Stimulated activated CD4-positive, alpha-beta T cell treated with anti-CD3 and anti-CD28 coated beads, Interleukin-2, amount 100 ng/mL, for 48 hours (primary cell): ENCODE data around the gene COL1A2.
A peak's percentile ranks its signal among the peaks of the same experiment; 100 is the strongest.

Experiments used
- DNase-seq, 2 donors: peaks; one replicate each; pipeline ENCODE4 v3.0.0-alpha.2; 2020

The COL1A2 gene

DNA sequence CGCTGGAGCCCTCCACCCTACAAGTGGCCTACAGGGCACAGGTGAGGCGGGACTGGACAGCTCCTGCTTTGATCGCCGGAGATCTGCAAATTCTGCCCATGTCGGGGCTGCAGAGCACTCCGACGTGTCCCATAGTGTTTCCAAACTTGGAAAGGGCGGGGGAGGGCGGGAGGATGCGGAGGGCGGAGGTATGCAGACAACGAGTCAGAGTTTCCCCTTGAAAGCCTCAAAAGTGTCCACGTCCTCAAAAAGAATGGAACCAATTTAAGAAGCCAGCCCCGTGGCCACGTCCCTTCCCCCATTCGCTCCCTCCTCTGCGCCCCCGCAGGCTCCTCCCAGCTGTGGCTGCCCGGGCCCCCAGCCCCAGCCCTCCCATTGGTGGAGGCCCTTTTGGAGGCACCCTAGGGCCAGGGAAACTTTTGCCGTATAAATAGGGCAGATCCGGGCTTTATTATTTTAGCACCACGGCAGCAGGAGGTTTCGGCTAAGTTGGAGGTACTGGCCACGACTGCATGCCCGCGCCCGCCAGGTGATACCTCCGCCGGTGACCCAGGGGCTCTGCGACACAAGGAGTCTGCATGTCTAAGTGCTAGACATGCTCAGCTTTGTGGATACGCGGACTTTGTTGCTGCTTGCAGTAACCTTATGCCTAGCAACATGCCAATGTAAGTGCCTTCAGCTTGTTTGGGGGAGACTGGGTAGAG lies at the start of gene COL1A2:
COL1A2 (plus strand) TSS at position 459 of the 704 bp plus-strand sequence; CDS start at position 596, 137 bp downstream.
- DNase-seq: peak in 1 of 2 donors; percentile 7

DNA sequence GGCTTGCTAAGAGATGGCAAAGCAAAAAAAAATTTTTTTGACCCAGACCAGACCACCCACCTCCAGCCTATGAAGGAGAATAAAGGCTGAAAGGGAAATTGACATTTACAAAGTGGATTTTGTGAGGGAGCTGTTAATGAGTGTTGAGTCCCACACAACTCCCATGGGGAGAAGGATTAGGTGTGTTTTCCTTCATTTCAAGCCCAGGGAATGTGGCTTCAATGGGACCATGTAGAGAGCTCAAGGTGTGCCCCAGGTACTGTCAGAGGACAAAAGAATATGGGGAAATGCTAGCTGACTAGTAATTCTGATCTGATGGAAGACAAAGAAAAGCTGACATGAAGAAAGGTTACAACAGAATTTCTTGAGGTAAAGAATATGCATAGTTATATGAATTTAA lies 48.8 kb upstream of the COL1A2 start:
- DNase-seq: no peak

DNA sequence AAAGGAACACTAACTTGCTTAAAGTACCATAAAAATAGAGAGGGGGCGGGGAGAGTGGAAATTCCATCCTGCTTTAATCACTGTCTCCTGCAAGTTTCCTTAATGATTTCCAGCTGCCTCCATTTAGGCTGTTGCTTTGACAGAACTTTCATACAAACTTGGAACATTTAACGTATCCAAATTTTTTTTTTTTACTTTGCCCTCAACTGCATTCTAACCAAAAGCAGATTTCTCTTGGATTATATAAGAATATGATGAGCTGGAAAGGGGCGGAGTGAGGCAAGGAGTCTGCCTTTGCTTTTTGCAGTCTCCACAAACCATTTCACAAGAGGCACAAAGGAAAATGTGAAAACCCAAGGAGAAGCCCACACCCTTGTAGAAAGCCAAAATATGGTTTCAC lies 46.6 kb upstream of the COL1A2 start:
- no peak for DNase-seq

DNA sequence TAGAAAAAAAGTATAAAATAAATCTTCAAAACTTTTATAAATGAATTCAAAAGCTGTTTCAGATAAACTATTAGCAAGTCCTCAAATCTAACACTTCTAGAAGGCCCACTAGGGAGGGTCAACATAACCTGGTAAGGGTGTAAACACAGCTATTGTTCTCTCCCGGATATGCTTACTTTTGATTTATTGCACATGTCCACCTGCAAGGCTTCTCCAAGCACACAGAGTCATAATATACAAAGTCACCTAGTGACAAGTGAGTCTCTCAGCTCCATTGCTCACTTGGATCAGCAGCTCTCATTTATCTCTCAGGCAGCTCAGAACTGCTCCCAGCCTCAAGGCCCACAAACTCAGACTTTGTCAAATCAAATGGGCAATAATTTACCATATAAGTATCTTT lies 44.0 kb upstream of the COL1A2 start:
- DNase-seq: no peak

DNA sequence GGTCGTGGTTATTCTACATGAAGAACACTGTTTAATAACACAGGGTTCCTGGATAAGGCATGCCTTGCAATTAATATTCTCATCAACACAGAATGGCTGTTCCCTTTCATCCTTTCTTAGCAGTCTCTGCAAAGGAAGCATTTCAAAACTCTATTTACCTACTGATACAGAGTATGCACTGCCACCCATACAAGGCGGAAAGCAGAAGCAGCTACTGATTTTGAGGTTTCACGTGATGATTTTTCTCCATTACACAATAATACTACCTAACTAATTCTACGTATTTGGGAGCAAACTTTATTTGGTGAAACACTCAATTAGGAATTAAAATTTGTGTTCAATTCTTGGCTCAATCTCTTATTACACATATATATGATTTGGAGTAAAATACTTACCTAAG lies 43.0 kb upstream of the COL1A2 start:
- DNase-seq: no peak

DNA sequence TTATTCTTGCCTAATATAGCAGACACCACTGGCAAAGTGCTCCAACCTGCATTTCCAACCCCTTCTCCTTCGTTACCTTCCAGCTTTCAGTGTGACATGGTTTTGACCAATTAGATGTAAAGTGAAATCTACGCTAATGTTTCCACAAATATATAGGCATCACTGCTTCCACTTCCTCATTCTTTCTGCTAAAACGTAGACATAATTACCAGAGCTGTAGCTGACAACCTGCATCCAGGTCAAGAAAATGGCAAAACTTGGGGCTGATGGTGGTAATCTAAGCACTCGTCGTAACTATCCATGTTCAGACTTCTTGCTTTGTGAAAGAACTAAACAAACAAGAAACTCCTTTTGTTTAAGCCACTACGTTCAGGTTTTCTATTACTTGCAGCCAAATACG lies 41.8 kb upstream of the COL1A2 start:
- DNase-seq: no peak

DNA sequence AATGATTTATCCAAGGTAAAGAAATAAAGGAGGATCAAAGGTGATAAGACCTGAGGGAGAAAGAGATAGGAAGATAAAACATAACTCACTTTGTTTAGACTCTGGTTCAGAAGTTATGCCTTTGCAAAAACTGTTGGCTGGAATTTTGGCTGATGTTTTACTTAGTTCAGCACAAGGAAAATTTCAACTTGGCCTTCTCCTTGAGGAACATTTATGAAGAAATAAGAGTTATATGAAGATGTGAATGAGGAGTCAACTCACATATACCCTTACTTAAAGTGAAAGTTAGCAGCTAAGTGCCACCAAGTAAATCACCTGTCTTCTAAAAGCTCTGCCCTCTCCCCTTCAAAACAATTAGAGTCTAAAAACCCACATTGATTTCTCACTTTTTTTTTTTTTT lies 39.7 kb upstream of the COL1A2 start:
- DNase-seq: no peak

DNA sequence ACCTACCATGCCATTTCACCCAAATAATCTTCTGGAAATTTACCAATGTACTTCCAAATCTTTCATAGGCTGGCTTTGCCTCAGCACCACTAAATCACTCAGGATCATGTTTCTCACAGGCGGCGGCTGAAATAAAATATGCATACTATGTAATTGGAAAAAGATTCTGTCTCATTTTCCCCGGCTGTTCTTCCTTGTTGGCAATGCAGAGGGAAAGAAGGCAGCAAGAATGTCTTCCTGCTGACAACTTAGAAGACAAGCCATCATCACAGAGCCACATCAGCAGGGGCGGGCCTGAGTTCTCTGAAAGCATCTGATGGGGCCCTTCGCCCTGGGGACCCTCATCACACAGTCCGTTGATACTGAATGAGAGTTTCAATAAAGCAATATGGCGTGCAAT lies 39.2 kb upstream of the COL1A2 start:
- DNase-seq: no peak

DNA sequence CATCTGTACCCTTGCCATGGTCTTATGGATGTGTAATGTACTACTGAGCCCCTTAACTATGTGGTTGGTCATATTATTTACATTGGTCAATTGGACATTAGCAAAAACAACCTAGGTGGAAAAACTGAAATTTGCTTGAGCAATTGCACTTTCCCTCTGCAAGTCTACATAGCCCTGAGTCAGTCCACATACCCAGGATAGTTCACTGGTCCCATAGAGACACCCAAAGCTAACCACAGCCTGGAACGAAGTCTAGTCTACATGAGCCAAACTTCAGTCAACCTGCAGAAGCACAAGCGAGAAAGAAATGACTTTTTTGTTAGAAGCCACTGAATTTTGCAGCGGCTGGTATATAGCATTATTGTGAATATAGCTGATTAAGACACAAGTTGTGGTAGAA lies 37.6 kb upstream of the COL1A2 start:
- DNase-seq: no peak

DNA sequence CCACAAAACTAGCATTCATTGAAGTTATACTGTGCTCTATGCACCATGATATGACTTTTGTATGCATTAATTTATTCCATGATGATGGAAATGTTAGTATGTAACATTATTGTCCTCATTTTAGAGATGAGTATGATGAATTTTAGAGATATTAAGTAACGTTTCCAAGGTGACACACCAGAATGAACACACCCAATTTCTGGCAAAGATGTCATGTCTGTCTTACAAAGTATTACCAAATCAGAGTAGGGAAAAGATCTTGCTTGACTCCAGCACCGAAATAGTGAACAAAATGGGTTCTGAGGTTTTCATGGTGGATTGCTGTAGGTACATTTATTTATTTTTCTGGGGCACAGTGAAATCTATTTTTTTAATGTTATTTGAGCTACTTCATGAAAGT lies 33.8 kb upstream of the COL1A2 start:
- no peak for DNase-seq

DNA sequence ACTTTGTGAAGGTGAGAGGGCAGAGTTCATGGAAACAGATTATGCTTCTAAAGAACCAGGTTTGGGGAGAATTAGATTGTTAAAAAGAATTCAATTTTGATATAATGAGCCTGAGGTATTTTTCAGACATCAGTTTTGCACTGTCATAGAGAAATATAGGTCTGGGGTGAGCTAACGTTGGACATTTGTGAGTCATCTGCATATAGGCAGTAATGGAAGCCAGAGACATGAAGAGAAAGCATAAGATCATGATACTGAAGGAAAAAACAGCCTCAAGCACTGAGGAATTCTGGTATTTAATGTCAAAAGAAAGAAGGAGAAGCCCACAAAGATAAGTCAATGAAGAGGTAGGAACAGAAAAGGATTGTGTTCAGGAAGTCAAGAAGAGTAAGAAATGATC lies 32.4 kb upstream of the COL1A2 start:
- DNase-seq: no peak

DNA sequence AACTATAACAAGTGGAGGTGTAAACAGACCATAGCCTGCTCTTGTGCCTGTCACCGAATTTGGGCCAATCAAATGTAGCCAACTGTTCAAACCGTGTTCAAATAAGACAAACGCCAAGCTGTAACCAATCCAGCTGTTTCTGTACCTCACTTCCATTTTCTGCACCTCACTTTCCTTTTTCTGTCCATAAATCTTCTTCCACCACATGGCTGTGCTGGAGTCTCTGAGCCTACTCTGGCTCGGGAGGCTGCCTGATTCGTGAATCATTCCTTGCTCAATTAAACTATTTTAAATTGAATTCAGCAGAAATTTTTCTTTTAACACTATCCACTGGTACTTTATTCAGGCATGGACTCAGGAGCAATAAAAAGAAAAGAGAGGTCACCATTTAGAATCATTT lies 29.9 kb upstream of the COL1A2 start:
- no peak for DNase-seq

DNA sequence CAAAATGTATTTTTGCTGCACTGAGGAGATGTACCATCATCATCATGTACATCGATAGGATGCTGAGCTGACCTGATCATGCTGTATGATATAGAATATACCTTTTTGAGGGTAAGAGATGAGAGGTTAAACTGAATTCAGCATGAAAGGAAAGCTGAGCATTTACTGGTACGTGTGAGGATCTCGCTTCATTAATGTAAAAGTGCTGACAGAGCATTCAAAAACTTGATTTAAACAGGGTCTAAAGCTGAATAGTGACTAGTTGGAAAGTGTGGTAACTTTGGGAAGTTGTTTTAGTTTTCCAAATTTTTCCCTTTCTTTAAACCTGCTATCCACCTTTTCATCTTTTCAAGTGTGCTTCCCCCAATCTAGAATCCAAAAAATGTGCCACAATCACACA lies 28.5 kb upstream of the COL1A2 start:
- no peak for DNase-seq

DNA sequence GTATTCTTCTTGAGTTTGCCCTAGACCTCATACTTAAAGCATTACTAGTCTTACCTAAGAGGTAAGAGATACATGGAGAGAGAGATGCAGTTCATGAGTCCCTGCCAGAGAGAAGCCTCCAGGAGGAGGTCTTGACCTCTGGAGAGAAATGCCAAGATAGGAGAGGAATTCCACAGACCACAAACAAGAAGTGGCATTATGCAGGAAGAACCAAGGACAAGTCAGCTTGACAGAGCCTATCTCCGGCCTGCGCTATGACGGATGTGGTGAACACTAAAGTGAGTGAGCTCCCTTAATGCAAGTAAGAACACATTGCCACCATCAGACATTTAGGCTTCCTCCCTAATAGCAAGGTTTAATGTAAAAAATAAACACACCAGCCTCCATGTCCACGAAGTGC lies 27.9 kb upstream of the COL1A2 start:
- DNase-seq: no peak

DNA sequence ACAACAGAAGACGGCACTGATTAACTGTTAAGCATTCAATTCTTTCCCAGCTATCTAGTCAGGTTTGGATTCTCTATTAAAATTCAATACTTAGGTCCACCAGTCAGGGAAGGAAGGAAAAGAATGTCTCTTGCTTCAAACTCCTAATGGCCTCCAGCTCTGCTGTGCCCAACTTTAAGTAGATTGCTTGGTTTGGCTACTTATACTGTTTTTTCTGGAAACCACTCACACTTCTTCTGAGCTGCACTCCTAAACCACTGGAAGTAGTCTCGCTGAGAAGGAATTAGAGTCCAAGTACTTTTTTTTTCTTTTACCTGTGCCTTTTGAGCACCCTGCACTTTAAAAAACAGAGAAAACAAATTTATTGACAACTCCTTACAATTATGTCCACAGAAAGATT lies 26.7 kb upstream of the COL1A2 start:
- DNase-seq: no peak

DNA sequence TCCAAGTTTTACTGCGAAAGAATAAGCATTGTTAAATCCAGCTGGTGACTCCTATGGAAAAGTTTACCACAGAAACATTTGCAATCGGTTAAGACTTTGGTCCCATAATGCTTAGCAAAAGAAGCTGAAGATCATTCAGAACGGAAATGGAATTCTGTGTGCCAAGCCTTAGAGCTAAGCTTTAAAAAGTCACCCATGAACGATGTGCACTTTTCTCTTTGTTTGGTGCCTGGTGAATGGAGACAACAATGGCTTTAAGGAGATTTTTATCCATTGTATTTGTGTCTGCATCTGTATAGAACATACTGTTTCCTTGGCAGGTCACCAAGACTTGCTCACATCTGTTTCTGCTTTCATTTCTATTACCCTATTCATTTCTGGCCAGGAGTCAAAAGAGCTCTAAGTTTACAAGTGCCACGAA lies 26.3 kb upstream of the COL1A2 start:
- no peak for DNase-seq

DNA sequence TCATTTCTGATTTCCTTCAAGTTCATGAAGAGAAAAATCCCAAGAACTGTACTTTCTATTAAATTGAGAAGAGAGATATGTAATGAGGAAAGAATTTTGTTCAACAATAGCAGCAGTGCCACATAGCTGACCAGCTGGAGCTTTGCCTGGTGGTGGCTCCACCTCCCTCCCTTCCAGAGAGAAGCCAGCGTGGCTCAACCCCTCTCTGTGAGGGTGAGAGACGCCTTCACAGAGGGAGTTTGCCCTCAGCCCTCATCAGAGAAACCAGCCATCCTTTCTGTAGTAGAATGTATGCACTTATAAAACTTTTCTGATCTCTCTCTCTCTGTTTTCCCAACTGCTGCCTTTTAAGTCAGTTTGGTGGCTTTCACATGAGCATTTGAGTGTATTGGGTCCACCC lies 20.5 kb upstream of the COL1A2 start:
- DNase-seq: no peak

DNA sequence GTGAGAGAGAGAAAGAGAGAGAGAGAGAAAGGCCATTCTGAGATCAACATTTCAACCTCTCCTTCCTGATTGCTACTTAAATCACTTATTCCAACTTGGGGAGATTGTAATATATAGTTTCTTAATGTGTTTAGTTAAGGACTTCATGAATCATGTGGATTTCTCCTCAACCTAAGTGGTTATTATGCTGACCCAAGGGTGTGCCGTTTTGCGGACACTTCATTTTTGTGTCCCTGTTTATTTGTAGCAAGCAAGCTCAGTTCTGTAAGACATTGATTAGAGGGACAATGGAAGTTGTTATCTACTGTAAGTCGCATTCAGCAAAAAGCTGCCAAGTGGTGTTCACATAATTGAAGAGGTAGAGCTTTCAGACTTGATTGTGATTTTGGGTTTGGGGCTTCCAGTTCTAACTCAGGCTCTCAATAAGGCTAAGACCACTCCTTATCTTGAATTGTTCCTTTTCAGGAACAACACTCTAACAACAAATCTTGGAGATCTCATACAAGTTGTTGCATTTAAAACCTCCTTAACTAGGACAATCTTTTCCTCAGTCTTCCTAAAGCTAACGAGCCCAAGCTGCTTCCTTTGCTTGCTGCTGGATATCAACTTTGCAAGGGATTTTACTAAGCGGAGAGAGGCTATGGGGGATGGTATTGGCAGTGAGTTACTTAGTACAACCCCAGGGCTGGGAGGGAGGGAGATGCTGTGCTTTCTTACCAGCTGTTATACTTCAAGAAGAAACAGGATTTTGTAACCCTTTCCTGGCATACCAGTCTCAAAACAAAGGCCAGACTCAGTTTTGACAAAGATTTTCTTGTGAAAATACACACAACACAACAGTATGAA lies 19.8 kb upstream of the COL1A2 start:
- DNase-seq: no peak

DNA sequence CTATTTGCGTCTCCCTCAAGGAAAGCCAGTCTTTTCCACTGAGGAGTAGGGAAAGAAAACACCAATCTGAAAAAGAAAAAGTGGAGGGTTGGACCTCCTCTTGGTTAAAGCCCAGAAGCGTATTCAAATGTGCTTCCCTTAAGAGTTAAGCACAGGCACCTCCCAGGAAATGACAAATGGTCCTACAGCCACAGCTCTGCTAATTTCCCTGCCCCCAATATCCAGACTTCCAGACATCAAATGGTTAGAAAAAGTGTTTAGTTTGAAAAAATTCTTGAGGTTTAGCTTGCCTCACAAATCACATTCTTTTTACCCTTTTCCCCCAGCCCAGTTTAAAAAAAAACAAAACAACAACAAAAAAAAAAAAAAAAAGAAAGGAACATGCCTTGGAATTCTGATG lies 19.0 kb upstream of the COL1A2 start:
- no peak for DNase-seq

DNA sequence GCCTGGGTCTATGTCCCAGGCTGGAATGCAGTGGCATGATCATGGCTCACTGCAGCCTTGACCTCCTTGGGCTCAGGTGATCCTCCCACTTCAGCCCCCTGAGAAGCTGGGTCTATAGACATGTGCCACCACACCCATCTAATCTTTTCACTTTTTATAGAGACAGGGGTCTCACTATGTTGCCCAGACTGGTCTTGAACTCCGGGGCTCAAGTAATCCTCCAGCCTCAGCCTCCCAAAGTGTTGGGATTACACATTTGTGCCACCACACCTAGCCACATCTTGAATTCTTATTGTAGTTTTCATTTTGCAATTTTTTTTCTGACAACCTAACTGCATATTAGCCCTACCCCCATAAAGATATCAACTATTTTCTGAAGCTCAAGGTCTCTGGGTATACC lies 18.4 kb upstream of the COL1A2 start:
- DNase-seq: no peak

DNA sequence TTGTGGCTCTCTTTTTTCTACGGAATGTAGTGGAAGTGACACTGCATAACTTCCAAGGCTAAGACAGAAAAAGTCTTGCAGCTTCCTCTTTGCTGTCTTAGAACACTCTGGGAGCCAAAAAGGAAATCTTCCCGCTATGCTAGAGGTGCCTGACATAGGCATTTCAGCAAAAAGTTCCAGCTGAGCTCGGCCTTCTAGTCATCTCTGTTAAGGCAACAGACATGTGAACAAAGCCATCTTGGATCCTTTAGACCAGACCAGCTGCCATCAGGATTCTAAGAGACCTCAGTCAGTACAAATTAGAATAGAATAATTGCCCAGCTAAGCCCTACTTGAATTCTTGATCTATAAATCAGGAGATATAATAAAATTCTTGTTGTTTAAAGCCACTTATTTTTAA lies 16.3 kb upstream of the COL1A2 start:
- DNase-seq: no peak

DNA sequence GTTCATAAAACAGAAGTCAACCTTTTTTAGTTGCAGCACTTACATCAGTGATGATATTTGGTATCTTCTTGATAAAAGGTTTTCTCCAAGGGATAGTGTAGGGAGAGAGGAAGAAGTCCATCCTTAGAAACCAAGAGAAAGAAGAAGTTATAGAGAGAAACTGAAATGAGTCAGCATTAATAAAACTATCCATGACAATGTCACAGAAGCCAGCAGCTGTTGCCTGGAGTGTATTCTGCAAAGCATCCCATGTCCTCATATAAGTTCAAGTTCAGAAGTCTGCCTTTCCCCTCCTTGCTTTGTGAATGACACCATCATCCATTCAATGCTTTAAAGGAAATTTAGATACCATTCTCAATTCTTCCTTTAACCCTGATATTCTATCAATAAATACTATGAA lies 14.4 kb upstream of the COL1A2 start:
- DNase-seq: no peak

DNA sequence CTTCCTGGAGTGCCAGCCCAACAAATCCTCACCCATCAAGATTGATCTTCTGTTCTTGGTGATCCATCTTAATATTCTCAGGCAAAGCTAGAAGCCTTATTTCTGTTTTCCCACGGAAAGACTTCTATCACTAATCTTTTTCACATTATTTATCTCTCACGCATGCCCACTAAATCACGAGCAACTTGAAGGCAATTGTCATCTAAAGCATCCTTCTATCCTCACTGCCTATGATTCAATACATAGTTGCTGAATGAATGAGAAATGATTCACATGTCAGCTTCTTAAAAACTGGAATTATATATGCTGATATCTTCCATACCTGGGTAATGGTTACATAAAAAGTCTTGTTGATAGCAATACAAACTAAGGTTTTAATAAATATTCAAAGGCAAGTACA lies 12.6 kb upstream of the COL1A2 start:
- DNase-seq: no peak

DNA sequence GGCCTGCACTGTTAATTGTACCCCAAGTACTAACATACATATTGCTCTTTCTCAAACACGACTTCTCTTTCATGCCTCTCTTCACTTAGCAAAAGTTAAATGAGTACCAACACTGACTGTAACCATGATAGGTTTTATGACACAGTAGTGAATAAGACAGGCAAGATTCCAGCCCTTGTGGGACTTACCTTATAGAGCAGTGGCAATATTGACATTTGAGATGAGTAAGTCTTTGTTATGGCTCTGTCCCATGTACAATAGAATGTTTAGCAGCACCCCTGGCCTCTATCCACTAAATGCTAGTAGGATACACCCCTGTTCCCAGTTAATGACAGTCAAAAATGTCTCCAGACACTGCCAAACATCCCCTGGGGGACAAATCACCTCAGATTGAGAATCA lies 11.9 kb upstream of the COL1A2 start:
- no peak for DNase-seq

DNA sequence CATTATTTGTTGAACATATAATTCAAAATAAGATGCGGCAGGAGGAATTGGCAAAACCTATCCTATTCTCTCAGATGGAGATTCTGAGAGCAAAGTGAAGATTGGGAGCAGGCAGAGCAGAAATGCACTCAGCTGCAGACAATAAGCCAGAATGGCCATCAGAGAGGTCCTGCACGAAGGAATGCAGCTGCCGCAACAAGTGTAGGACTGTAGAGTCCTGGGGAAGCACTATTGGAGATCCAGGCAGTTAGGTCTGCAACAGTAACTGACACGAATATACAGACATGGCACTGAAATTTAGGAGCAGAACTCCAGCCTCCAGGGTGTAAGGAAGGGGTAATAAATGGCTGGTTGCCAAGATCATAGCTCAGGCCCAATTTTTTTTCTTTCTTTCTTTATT lies 10.4 kb upstream of the COL1A2 start:
- no peak for DNase-seq
